ENCODE measurements around the gene MAVS. TPM values are rescaled to one million over a fixed set of nuclear protein-coding genes. Genes with fewer than 3 reads are reported as not detected.

MAVS gene
- total and polyA plus RNA-seq, 2 donors (not counting 1 experiment from before 2014, with no cell fraction given), result 14.4 to 15.9 TPM

DNA sequence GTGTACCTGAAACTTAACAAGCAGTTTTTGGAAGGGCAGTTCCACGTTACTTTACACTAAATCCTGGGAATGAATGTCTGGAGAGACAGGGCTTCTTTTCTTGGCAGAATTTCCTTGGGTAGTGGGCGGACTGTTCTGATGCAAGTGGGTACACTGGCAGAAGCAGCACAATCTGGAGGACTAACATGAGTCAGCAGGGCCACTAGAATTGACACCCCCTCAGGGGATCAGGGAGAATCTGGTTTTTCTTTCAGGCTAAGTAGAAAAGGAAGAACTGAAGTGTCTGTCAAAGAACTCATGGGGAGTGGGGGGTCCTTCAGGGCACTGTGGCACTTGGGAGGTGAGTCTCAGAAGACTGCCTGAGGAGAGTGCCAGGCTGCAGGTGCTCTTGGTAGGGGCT, 77.2 kb downstream of the MAVS start:
- Histone ChIP-seq H3K9ac (ENCODE audit: insufficient read depth, low read length) (no peak overlapping the region), H3K4me1 (ENCODE audit: control insufficient read depth, extremely low read depth, insufficient read depth, low read length) (peaks cover 7% of the 10 kb centered on the region), H3K27ac (ENCODE audit: insufficient read depth, low read length) (no peak overlapping the region), H3K27me3 (ENCODE audit: control insufficient read depth, insufficient read depth, low read length) (no peaks in the 10 kb centered on the region), H4K20me1 (ENCODE audit: control insufficient read depth, extremely low read depth, insufficient read depth, low read length) (no peaks in the 10 kb centered on the region), H3K36me3 (ENCODE audit: control insufficient read depth, insufficient read depth, low read length) (peaks cover 14% of the 10 kb centered on the region), H3K79me2 (ENCODE audit: control insufficient read depth, insufficient read depth, low read length) (peaks cover 35% of the 10 kb centered on the region), H3K4me3 (replicated peaks in 1 of 4; ENCODE audit: control extremely low read depth in 1 of 4, insufficient read depth in 1 of 4, low read depth in 3 of 4, low read length in 4 of 4) (no peak overlapping the region), H2AFZ (ENCODE audit: low read length) (no peak overlapping the region), H3K4me2 (ENCODE audit: extremely low read depth, insufficient read depth, low read length) (no peak overlapping the region), H3K9me3 (ENCODE audit: control insufficient read depth, insufficient read depth, low read depth, low read length) (no peaks in the 10 kb centered on the region)
- TF ChIP-seq, protein P1, sequence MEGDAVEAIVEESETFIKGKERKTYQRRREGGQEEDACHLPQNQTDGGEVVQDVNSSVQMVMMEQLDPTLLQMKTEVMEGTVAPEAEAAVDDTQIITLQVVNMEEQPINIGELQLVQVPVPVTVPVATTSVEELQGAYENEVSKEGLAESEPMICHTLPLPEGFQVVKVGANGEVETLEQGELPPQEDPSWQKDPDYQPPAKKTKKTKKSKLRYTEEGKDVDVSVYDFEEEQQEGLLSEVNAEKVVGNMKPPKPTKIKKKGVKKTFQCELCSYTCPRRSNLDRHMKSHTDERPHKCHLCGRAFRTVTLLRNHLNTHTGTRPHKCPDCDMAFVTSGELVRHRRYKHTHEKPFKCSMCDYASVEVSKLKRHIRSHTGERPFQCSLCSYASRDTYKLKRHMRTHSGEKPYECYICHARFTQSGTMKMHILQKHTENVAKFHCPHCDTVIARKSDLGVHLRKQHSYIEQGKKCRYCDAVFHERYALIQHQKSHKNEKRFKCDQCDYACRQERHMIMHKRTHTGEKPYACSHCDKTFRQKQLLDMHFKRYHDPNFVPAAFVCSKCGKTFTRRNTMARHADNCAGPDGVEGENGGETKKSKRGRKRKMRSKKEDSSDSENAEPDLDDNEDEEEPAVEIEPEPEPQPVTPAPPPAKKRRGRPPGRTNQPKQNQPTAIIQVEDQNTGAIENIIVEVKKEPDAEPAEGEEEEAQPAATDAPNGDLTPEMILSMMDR (conservative IDR thresholded peaks at IDR 0.05 in 1 of 2, IDR thresholded peaks at IDR 0.05 in 1 of 2; ENCODE audit: low read depth in 1 of 2, low read length in 2 of 2), result no peak
- no peak for TF ChIP-seq EZH2 (IDR thresholded peaks at IDR 0.05; ENCODE audit: low read length, missing control alignments)
- peak; percentile 49 to 66 for DNase-seq (ENCODE audit: low read depth in 2 of 2)

DNA sequence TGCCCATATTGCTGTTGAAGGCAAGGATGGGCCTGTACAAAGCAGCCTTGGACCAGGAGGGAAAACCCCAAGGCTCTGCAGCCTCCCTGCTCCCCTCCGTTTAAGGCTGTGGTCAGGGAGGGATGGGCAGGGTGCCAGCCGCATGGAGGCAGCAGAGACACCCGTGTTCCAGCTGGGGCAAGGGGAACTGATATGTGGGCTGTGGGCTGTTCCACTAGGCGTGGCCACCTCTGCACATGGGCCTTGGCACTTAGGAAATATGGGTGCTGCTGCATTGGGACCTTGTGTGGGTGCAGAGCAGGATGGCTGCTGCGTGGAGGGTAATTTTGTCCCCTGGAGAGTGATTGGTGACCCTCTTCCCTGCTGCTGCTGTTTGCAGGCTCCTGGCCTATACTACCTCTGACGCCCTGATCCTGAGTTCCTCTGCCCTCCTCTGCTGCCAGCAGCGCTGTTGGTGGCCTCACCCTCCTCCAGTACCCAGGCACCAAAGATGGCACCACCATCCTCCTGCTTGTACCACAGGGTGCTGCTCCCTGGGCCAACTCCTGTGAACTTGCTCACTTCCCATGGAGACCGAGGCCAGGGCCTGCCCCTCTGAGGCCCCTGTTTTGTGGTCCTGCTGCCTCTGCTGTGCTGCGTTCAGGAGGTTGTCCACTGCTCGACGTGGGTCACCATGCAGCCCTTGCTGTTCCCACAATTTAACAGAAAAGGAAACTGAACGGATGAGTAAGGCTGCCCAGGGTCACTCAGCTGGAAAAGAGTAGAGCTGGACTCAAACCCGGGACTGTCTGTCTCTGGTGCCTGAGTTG, 77.9 kb downstream of the MAVS start:
- no peak overlapping the region for H3K27ac ChIP-seq (ENCODE audit: insufficient read depth, low read length)

DNA sequence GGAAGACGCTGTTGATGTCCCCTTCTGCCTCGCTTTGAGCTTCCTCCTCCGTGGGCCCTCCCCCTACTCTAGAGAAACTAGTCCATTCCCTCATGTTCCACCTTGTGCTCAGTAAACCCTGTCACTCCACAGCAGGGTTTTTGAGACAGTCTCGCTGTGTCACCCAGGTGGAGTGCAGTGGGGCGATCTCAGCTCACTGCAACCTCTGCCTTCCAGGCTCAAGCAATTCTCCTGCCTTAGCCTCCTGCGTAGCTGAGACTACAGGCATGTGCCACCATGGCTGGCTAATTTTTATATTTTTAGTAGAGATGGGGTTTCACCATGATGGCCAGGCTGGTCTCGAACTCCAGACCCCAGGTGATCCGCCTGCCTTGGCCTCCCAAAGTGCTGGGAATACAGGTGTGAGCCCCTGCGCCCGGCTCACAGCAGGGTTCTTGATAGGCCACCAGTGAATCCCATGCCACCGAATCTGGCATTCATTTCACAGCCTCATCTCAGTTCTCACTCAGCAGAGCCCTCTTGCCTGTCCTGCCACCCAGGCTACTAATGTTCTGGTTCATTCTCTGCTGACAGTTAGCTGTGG, 78.6 kb downstream of the MAVS start:
- H4K20me1 ChIP-seq (ENCODE audit: control insufficient read depth, extremely low read depth, insufficient read depth, low read length), result no peaks in the 10 kb centered on the region
- no peaks in the 10 kb centered on the region for H3K9me3 ChIP-seq (ENCODE audit: control insufficient read depth, insufficient read depth, low read depth, low read length)
- peaks cover 11% of the 10 kb centered on the region for H3K4me1 ChIP-seq (ENCODE audit: control insufficient read depth, extremely low read depth, insufficient read depth, low read length)

More for the DNA sequence above, 77.9 kb downstream of the MAVS start:
- H3K4me1 ChIP-seq (ENCODE audit: control insufficient read depth, extremely low read depth, insufficient read depth, low read length), result peaks cover 10% of the 10 kb centered on the region
- no peak overlapping the region for H2AFZ ChIP-seq (ENCODE audit: low read length)
- H3K4me3 ChIP-seq (replicated peaks in 1 of 4; ENCODE audit: control extremely low read depth in 1 of 4, insufficient read depth in 1 of 4, low read depth in 3 of 4, low read length in 4 of 4), result no peak overlapping the region
- peaks cover 14% of the 10 kb centered on the region for H3K36me3 ChIP-seq (ENCODE audit: control insufficient read depth, insufficient read depth, low read length)
- H3K79me2 ChIP-seq (ENCODE audit: control insufficient read depth, insufficient read depth, low read length), result peaks cover 29% of the 10 kb centered on the region
- no peak for DNase-seq (ENCODE audit: low read depth in 2 of 2)
- H3K27me3 ChIP-seq (ENCODE audit: control insufficient read depth, insufficient read depth, low read length), result no peaks in the 10 kb centered on the region
- no peaks in the 10 kb centered on the region for H4K20me1 ChIP-seq (ENCODE audit: control insufficient read depth, extremely low read depth, insufficient read depth, low read length)
- no peak overlapping the region for H3K4me2 ChIP-seq (ENCODE audit: extremely low read depth, insufficient read depth, low read length)
- no peaks in the 10 kb centered on the region for H3K9me3 ChIP-seq (ENCODE audit: control insufficient read depth, insufficient read depth, low read depth, low read length)
- H3K9ac ChIP-seq (ENCODE audit: insufficient read depth, low read length), result no peak overlapping the region
- TF ChIP-seq, protein P1 (conservative IDR thresholded peaks at IDR 0.05 in 1 of 2, IDR thresholded peaks at IDR 0.05 in 1 of 2; ENCODE audit: low read depth in 1 of 2, low read length in 2 of 2), result no peak
- no peak for TF ChIP-seq EZH2 (IDR thresholded peaks at IDR 0.05; ENCODE audit: low read length, missing control alignments)

More for the DNA sequence above, 78.6 kb downstream of the MAVS start:
- Histone ChIP-seq H3K36me3 (ENCODE audit: control insufficient read depth, insufficient read depth, low read length) (peaks cover 14% of the 10 kb centered on the region), H3K4me2 (ENCODE audit: extremely low read depth, insufficient read depth, low read length) (no peak overlapping the region), H3K27ac (ENCODE audit: insufficient read depth, low read length) (no peak overlapping the region), H3K79me2 (ENCODE audit: control insufficient read depth, insufficient read depth, low read length) (peaks cover 25% of the 10 kb centered on the region), H3K4me3 (replicated peaks in 1 of 4; ENCODE audit: control extremely low read depth in 1 of 4, insufficient read depth in 1 of 4, low read depth in 3 of 4, low read length in 4 of 4) (no peak overlapping the region), H3K9ac (ENCODE audit: insufficient read depth, low read length) (no peak overlapping the region), H3K27me3 (ENCODE audit: control insufficient read depth, insufficient read depth, low read length) (no peaks in the 10 kb centered on the region), H2AFZ (ENCODE audit: low read length) (no peak overlapping the region)
- TF ChIP-seq, protein P1 (conservative IDR thresholded peaks at IDR 0.05 in 1 of 2, IDR thresholded peaks at IDR 0.05 in 1 of 2; ENCODE audit: low read depth in 1 of 2, low read length in 2 of 2), result no peak
- no peak for TF ChIP-seq EZH2 (IDR thresholded peaks at IDR 0.05; ENCODE audit: low read length, missing control alignments)
- DNase-seq (ENCODE audit: low read depth in 2 of 2), result no peak

Measured in fibroblast of lung (primary cell).